H1 (cell line): ENCODE results near the gene PLEKHA5. TPM values are rescaled to one million over a fixed set of nuclear protein-coding genes. Genes with fewer than 3 reads are reported as not detected.

ENCODE experiments used
- CTCF ChIA-PET: fragments of 300-600 bp; sonication (Branson Sonifier 250); formaldehyde crosslinking; loops from one replicate; lab custom pipeline; 2021; ENCODE audit not compliant: partially characterized antibody; lab: Charles Lee
- POLR2A ChIA-PET: fragments of 300-600 bp; sonication (Branson Sonifier 250); formaldehyde crosslinking; loops from one replicate; lab custom pipeline; 2021; ENCODE audit warnings: inconsistent platforms; ENCODE audit not compliant: partially characterized antibody; lab: Charles Lee
- DNase-seq, 2 experiments: peaks; one replicate each; pipeline versions ENCODE4 v3.0.0 to v3.0.0-alpha.2; 2010 to 2022; ENCODE audit warnings: low spot score in 2 of 2, low read depth in 1 of 2, mixed read lengths in 1 of 2
- FAIRE-seq: peaks from 2 replicates; lab custom pipeline; 2011; peaks lifted over from hg19 to GRCh38; lab: Jason Lieb, UNC
- H2AFZ ChIP-seq: 2 replicates; pipeline ENCODE4 v1.8.1; 2012; ENCODE audit warnings: low read length, inconsistent platforms
- H2AK5ac ChIP-seq: 2 replicates; pipeline ENCODE4 v1.6.1; 2013; ENCODE audit warnings: low read depth, low read length
- H2BK120ac ChIP-seq: replicated peaks from 2 replicates; pipeline ENCODE3; 2013; ENCODE audit warnings: low read depth, low read length, inconsistent platforms
- H2BK12ac ChIP-seq: 2 replicates; pipeline ENCODE4 v1.6.1; 2013; ENCODE audit warnings: low read depth, low read length
- H2BK15ac ChIP-seq: 2 replicates; pipeline ENCODE4 v1.6.1; 2013; ENCODE audit warnings: low read length
- H2BK20ac ChIP-seq: 2 replicates; pipeline ENCODE4 v1.6.1; 2013; ENCODE audit warnings: low read length
- H2BK5ac ChIP-seq: 2 replicates; pipeline ENCODE4 v1.6.1; 2013; ENCODE audit warnings: low read depth, low read length
- H3K14ac ChIP-seq: 2 replicates; pipeline ENCODE4 v1.6.1; 2013; ENCODE audit warnings: inconsistent platforms; ENCODE audit not compliant: insufficient read length
- H3K18ac ChIP-seq: 2 replicates; pipeline ENCODE4 v1.6.1; 2013; ENCODE audit warnings: low read length; ENCODE audit errors: extremely low read depth
- H3K23ac ChIP-seq: 2 replicates; pipeline ENCODE4 v1.6.1; 2013; ENCODE audit warnings: inconsistent platforms; ENCODE audit not compliant: insufficient read length
- H3K23me2 ChIP-seq: 2 replicates; pipeline ENCODE4 v1.6.1; 2013; ENCODE audit warnings: low read depth, low read length
- H3K27ac ChIP-seq: 2 replicates; pipeline ENCODE4 v1.6.1; 2011; ENCODE audit warnings: low read depth, low read length, inconsistent platforms
- H3K27me3 ChIP-seq, 4 experiments: replicated peaks in 1 of 4; 1 replicate in 1 of 4; 2 replicates in 3 of 4; pipeline versions ENCODE4 v1.6.1 to v1.8.1; 2011 to 2013; ENCODE audit warnings: low read length in 3 of 4, mild to moderate bottlenecking in 3 of 4, inconsistent platforms in 2 of 4, mixed read lengths in 2 of 4, moderate library complexity in 1 of 4; ENCODE audit not compliant: control insufficient read depth in 3 of 4, insufficient read depth in 3 of 4; ENCODE audit errors: extremely low read depth in 1 of 4
- H3K36me3 ChIP-seq, 4 experiments: 2 replicates each; pipeline versions ENCODE4 v1.6.1 to v1.8.1; 2011 to 2013; ENCODE audit warnings: mild to moderate bottlenecking in 4 of 4, low read length in 3 of 4, moderate library complexity in 2 of 4, control low read depth in 1 of 4, inconsistent platforms in 1 of 4; ENCODE audit not compliant: insufficient read depth in 4 of 4, control insufficient read depth in 2 of 4
- H3K4ac ChIP-seq: replicated peaks from 2 replicates; pipeline ENCODE3; 2013; ENCODE audit warnings: low read length, low read depth, mixed read lengths, inconsistent platforms; ENCODE audit not compliant: insufficient read length
- H3K4me1 ChIP-seq, 4 experiments: replicated peaks in 1 of 4; 1 replicate in 1 of 4; 2 replicates in 3 of 4; pipeline versions ENCODE4 v1.6.1 to v1.8.1; 2011 to 2013; ENCODE audit warnings: low read length in 3 of 4, inconsistent platforms in 2 of 4, mixed read lengths in 1 of 4; ENCODE audit not compliant: insufficient read depth in 4 of 4, control insufficient read depth in 3 of 4
- H3K4me2 ChIP-seq, 2 experiments: 2 replicates each; pipeline versions ENCODE4 v1.6.1 to v1.8.1; 2011 to 2013; ENCODE audit warnings: low read depth in 2 of 2, low read length in 2 of 2, control low read depth in 1 of 2, inconsistent platforms in 1 of 2, mild to moderate bottlenecking in 1 of 2; ENCODE audit not compliant: insufficient read depth in 1 of 2
- H3K4me3 ChIP-seq, 4 experiments: fragments of 200-600, 300-600 bp in 1 of 4; sonication (generic), shearing (Covaris generic), sonication (Bioruptor Twin) in 1 of 4; 2 replicates each; pipeline versions ENCODE4 v1.5.1 to v1.8.1; 2011 to 2016; ENCODE audit warnings: low read length in 4 of 4, low read depth in 3 of 4, control low read depth in 2 of 4, inconsistent platforms in 2 of 4, mild to moderate bottlenecking in 2 of 4, mixed read lengths in 1 of 4, moderate library complexity in 1 of 4; ENCODE audit not compliant: insufficient read depth in 2 of 4; ENCODE audit errors: extremely low read depth in 1 of 4
- H3K56ac ChIP-seq: replicated peaks from 2 replicates; pipeline ENCODE3; 2013; ENCODE audit warnings: low read depth, mild to moderate bottlenecking, mixed read lengths, low read length, inconsistent platforms; ENCODE audit not compliant: insufficient read length
- H3K79me1 ChIP-seq: 2 replicates; pipeline ENCODE4 v1.6.1; 2013; ENCODE audit warnings: low read depth, low read length, control low read depth
- H3K79me2 ChIP-seq, 2 experiments: 2 replicates each; pipeline versions ENCODE4 v1.6.1 to v1.8.1; 2012 to 2013; ENCODE audit warnings: low read length in 2 of 2, mild to moderate bottlenecking in 2 of 2, inconsistent platforms in 1 of 2; ENCODE audit not compliant: insufficient read depth in 2 of 2, control insufficient read depth in 1 of 2
- H3K9ac ChIP-seq, 4 experiments: replicated peaks in 1 of 4; 1 replicate in 1 of 4; 2 replicates in 3 of 4; pipeline versions ENCODE4 v1.6.1 to v1.8.1; 2011 to 2013; ENCODE audit warnings: low read depth in 3 of 4, low read length in 3 of 4, control low read depth in 2 of 4, mild to moderate bottlenecking in 2 of 4, moderate library complexity in 2 of 4, inconsistent platforms in 1 of 4; ENCODE audit errors: extremely low read depth in 1 of 4
- H3K9me3 ChIP-seq, 2 experiments: 2 replicates each; pipeline versions ENCODE4 v1.6.1 to v1.8.1; 2012 to 2013; ENCODE audit warnings: mild to moderate bottlenecking in 2 of 2, moderate library complexity in 2 of 2, control low read depth in 1 of 2, inconsistent platforms in 1 of 2, low read depth in 1 of 2, low read length in 1 of 2, mixed read lengths in 1 of 2; ENCODE audit not compliant: insufficient read depth in 2 of 2
- H4K20me1 ChIP-seq, 2 experiments: replicated peaks in 1 of 2; 2 replicates each; pipeline versions ENCODE3 to v1.8.1; 2011 to 2013; ENCODE audit warnings: inconsistent platforms in 2 of 2, low read length in 2 of 2, mild to moderate bottlenecking in 1 of 2; ENCODE audit not compliant: insufficient read depth in 2 of 2, control insufficient read depth in 1 of 2
- H4K5ac ChIP-seq: 2 replicates; pipeline ENCODE4 v1.6.1; 2013; ENCODE audit warnings: low read length, low read depth, mixed read lengths, inconsistent platforms; ENCODE audit not compliant: insufficient read length
- H4K8ac ChIP-seq: 2 replicates; pipeline ENCODE4 v1.8.0; 2013; ENCODE audit warnings: mild to moderate bottlenecking, moderate library complexity, low read length, inconsistent platforms; ENCODE audit not compliant: insufficient read depth; ENCODE audit errors: extremely low read depth
- H4K91ac ChIP-seq: replicated peaks from 2 replicates; pipeline ENCODE3; 2013; ENCODE audit warnings: low read length, mixed read lengths, inconsistent platforms; ENCODE audit not compliant: insufficient read length
- CHD1 ChIP-seq: IDR thresholded peaks from 2 replicates; pipeline ENCODE4 v1.6.1; 2012; ENCODE audit warnings: low read depth, low read length, improper control_type of control experiment
- CREB1 ChIP-seq: IDR thresholded peaks from 2 replicates; pipeline ENCODE4 v1.6.1; 2012; ENCODE audit warnings: inconsistent platforms
- E2F6 ChIP-seq: IDR thresholded peaks from 2 replicates; pipeline ENCODE4 v1.6.1; 2012; ENCODE audit warnings: inconsistent platforms
- FOSL1 ChIP-seq: IDR thresholded peaks from 2 replicates; pipeline ENCODE4 v1.6.1; 2011; ENCODE audit warnings: mild to moderate bottlenecking, low read depth, low read length, moderate library complexity; ENCODE audit not compliant: insufficient read depth
- HDAC2 ChIP-seq, 2 experiments: fragments of 300-600 bp in 1 of 2; sonication (generic) in 1 of 2; IDR thresholded peaks; 2 replicates each; pipeline ENCODE4 v1.6.1; 2011 to 2012; ENCODE audit warnings: low read depth in 2 of 2, low read length in 2 of 2, mild to moderate bottlenecking in 2 of 2, moderate library complexity in 2 of 2, borderline replicate concordance in 1 of 2, inconsistent platforms in 1 of 2
- JUND ChIP-seq: IDR thresholded peaks from 2 replicates; pipeline ENCODE4 v1.6.1; 2011; ENCODE audit warnings: mild to moderate bottlenecking, improper control_type of control experiment, low read length
- MAFK ChIP-seq: IDR thresholded peaks from 2 replicates; pipeline ENCODE4 v1.6.1; 2012; ENCODE audit warnings: low read depth, mild to moderate bottlenecking, improper control_type of control experiment, low read length
- NANOG ChIP-seq: IDR thresholded peaks from 2 replicates; pipeline ENCODE4 v1.6.1; 2011; ENCODE audit warnings: low read length, low read depth, mild to moderate bottlenecking, inconsistent platforms; ENCODE audit not compliant: insufficient read depth, poor library complexity, severe bottlenecking
- POLR2A ChIP-seq, 2 experiments: IDR thresholded peaks; 1 replicate in 1 of 2; 2 replicates in 1 of 2; pipeline ENCODE4 v1.6.1; 2011; ENCODE audit warnings: low read depth in 2 of 2, low read length in 2 of 2, mild to moderate bottlenecking in 2 of 2; ENCODE audit errors: control extremely low read depth in 1 of 2
- POU5F1 ChIP-seq: IDR thresholded peaks from 2 replicates; pipeline ENCODE4 v1.6.1; 2011; ENCODE audit warnings: low read depth, mild to moderate bottlenecking, low read length, moderate library complexity
- SIN3A ChIP-seq, 2 experiments: IDR thresholded peaks in 1 of 2; conservative IDR thresholded peaks in 1 of 2; 2 replicates each; pipeline ENCODE4 v1.6.1; 2011 to 2012; ENCODE audit warnings: low read length in 2 of 2, improper control_type of control experiment in 1 of 2, low read depth in 1 of 2, mild to moderate bottlenecking in 1 of 2
- SIX5 ChIP-seq: IDR thresholded peaks from 2 replicates; pipeline ENCODE4 v1.6.1; 2011; ENCODE audit warnings: mild to moderate bottlenecking, low read depth, low read length
- SRF ChIP-seq: IDR thresholded peaks from 2 replicates; pipeline ENCODE4 v1.6.1; 2011; ENCODE audit warnings: mild to moderate bottlenecking, low read depth, low read length, moderate library complexity
- TAF1 ChIP-seq: IDR thresholded peaks from 2 replicates; pipeline ENCODE4 v1.6.1; 2011; ENCODE audit warnings: mild to moderate bottlenecking, low read depth, low read length
- WGBS, 2 experiments: shearing (Covaris generic) in 1 of 2; methylation state at CpG; one replicate each; pipeline versions ENCODE4 v1.1.6 to v1.1.7; 2013 to 2015; ENCODE audit warnings: low lambda C conversion rate in 2 of 2, mixed read lengths in 2 of 2, inconsistent platforms in 1 of 2, low coverage in 1 of 2, missing lambda C conversion rate in 1 of 2; ENCODE audit not compliant: insufficient replicate concordance in 2 of 2, insufficient coverage in 1 of 2, insufficient read length in 1 of 2; ENCODE audit errors: extremely low coverage in 1 of 2, missing lambda C conversion rate in 1 of 2; 5-methylcytosine and 5-hydroxymethylcytosine counted together
- polyA plus RNA-seq, 7 experiments: library from polyadenylated mRNA; depleted of rRNA in 3 of 7; stranded (reverse) in 5 of 7; unstranded in 2 of 7; fragments of >200 nt in 5 of 7; fragments of 200-250 nt in 2 of 7; gene quantifications; 1 replicate in 5 of 7; 2 replicates in 1 of 7; 4 replicates in 1 of 7; pipeline versions ENCODE4 v1.2.1 to v1.2.3, GENCODE V29; 2011 to 2013; ENCODE audit warnings: missing spikeins in 2 of 7, mixed read lengths in 2 of 7
- total RNA-seq: library from RNA; stranded (reverse); fragmentation: NEBNext Ultra II Directional; extraction: Animal tissue kit (Norgen Biotek cat#: 25700); gene quantifications from 2 replicates; pipeline ENCODE4 v1.2.1, GENCODE V29; 2021

PLEKHA5 gene
- total and polyA plus RNA-seq, 2 of the 8 experiments (the other 6 are each of a cell fraction or from before 2014, with no cell fraction given) = 17.2 to 66.1 TPM

GRCh38 chr12:19203013-19203412 is 73.5 kb downstream of the PLEKHA5 start:
- Histone ChIP-seq H3K23me2 (no peaks in the 10 kb centered on the region), H2BK20ac (no peak overlapping the region), H4K5ac (no peak overlapping the region), H3K36me3 (peaks cover 0 to 5% (median under 1%) of the 10 kb centered on the region in 4 experiments; a peak in 2 of 8 replicates), H3K27me3 (no peaks in the 10 kb centered on the region), H2BK15ac (no peak overlapping the region), H3K4me2 (no peak overlapping the region), H3K79me1 (peaks cover 4% of the 10 kb centered on the region; the same call in 1 of the 2 replicates), H3K9me3 (no peaks in the 10 kb centered on the region), H2AK5ac (no peak overlapping the region), H3K79me2 (peaks cover 0 to 89% of the 10 kb centered on the region in 2 experiments; a peak in 3 of 4 replicates), H3K4me3 (no peak overlapping the region), H2BK12ac (no peak overlapping the region), H3K4ac (no peak overlapping the region), H3K14ac (no peak overlapping the region), H2AFZ (no peak overlapping the region), H4K91ac (no peak overlapping the region), H3K27ac (no peak overlapping the region), H2BK120ac (no peak overlapping the region), H4K20me1 (peaks cover 0 to 2% of the 10 kb centered on the region in 2 experiments), H3K18ac (no peak overlapping the region), H3K9ac (no peak overlapping the region), H3K4me1 (peaks cover 0 to 6% (median 1%) of the 10 kb centered on the region in 4 experiments; a peak in 2 of 7 replicates), H3K23ac (no peak overlapping the region), H2BK5ac (no peak overlapping the region), H4K8ac (no peak overlapping the region), H3K56ac (no peak overlapping the region)
- FAIRE-seq (no peak), DNase-seq (no peak)
- CTCF ChIA-PET = no interaction called here
- 93% methylated on average over 1 of the region's 1 CpG; no CpG with 5 or more reads in 1 of the 2 experiments for WGBS, 2 experiments
- POLR2A ChIA-PET = no interaction called here
- TF ChIP-seq CREB1 (no peak), SRF (no peak), POLR2A (IDR thresholded peaks at IDR 0.05; ENCODE audit: control extremely low read depth in 1 of 2, low read depth in 2 of 2, low read length in 2 of 2) (no peak), FOSL1 (no peak), TAF1 (no peak), MAFK (no peak), JUND (no peak), SIN3A (conservative IDR thresholded peaks at IDR 0.05 in 1 of 2, IDR thresholded peaks at IDR 0.05 in 1 of 2; ENCODE audit: low read depth in 1 of 2, low read length in 2 of 2) (no peak), E2F6 (no peak), POU5F1 (no peak), NANOG (no peak), HDAC2 (IDR thresholded peaks at IDR 0.05; ENCODE audit: borderline replicate concordance in 1 of 2, low read depth in 2 of 2, low read length in 2 of 2) (no peak), CHD1 (no peak), SIX5 (no peak)
